Measurements from ENCODE around the gene ATP2B2. TPM values are rescaled to one million over a fixed set of nuclear protein-coding genes. Genes with fewer than 3 reads are reported as not detected.

Gene ATP2B2
- total RNA-seq, 1 donor from 2014 or later: 0.09 TPM

- Histone ChIP-seq H3K9me3 (no peaks in the 10 kb centered on the region), H3K36me3 (no peaks in the 10 kb centered on the region), H3K27ac (no peak overlapping the region), H3K4me3 (no peak overlapping the region), H3K27me3 (ENCODE audit: low read depth) (no peaks in the 10 kb centered on the region), H3K4me1 (no peaks in the 10 kb centered on the region)
- no peak for TF ChIP-seq CTCF (IDR thresholded peaks at IDR 0.05)
- intact Hi-C loops (cut with DNase I): no loop called here
- no peak for ATAC-seq
- peak; percentile 27 for DNase-seq
These were observed 94.9 kb downstream of the ATP2B2 start for GRCh38 chr3:10410383-10411002.

GRCh38 chr3:10408680-10409079, 96.7 kb downstream of the ATP2B2 start:
- TF ChIP-seq CTCF (IDR thresholded peaks at IDR 0.05): no peak
- no peak for ATAC-seq

GRCh38 chr3:10407361-10407760, 98.0 kb downstream of the ATP2B2 start:
- DNase-seq (no peak), ATAC-seq (no peak)
- no peaks in the 10 kb centered on the region for H3K36me3 ChIP-seq
- H3K9me3 ChIP-seq: no peaks in the 10 kb centered on the region
- H3K27ac ChIP-seq: no peak overlapping the region
- H3K27me3 ChIP-seq (ENCODE audit: low read depth): no peaks in the 10 kb centered on the region
- no peaks in the 10 kb centered on the region for H3K4me1 ChIP-seq
- TF ChIP-seq CTCF (IDR thresholded peaks at IDR 0.05): no peak
- H3K4me3 ChIP-seq: no peak overlapping the region
- intact Hi-C loops (cut with DNase I): no loop called here

More at GRCh38 chr3:10408680-10409079, 96.7 kb downstream of the ATP2B2 start:
- H3K4me3 ChIP-seq: no peak overlapping the region
- no peaks in the 10 kb centered on the region for H3K36me3 ChIP-seq
- H3K4me1 ChIP-seq: no peaks in the 10 kb centered on the region
- H3K9me3 ChIP-seq: no peaks in the 10 kb centered on the region
- H3K27me3 ChIP-seq (ENCODE audit: low read depth): no peaks in the 10 kb centered on the region
- DNase-seq: no peak
- no peak overlapping the region for H3K27ac ChIP-seq
- intact Hi-C loops (cut with DNase I): no loop called here

- Histone ChIP-seq H3K4me1 (no peaks in the 10 kb centered on the region), H3K4me3 (no peak overlapping the region), H3K9me3 (no peaks in the 10 kb centered on the region), H3K27me3 (ENCODE audit: low read depth) (no peaks in the 10 kb centered on the region), H3K36me3 (no peaks in the 10 kb centered on the region), H3K27ac (no peak overlapping the region)
- intact Hi-C loops (cut with DNase I): no loop called here
- no peak for ATAC-seq
- no peak for TF ChIP-seq CTCF (IDR thresholded peaks at IDR 0.05)
- no peak for DNase-seq
These were observed 99.0 kb downstream of the ATP2B2 start for GRCh38 chr3:10406414-10406813.

GRCh38 chr3:10405816-10406215, 99.6 kb downstream of the ATP2B2 start:
- no peaks in the 10 kb centered on the region for H3K4me1 ChIP-seq
- no peaks in the 10 kb centered on the region for H3K9me3 ChIP-seq
- DNase-seq (no peak), ATAC-seq (no peak)
- H3K27ac ChIP-seq: no peak overlapping the region
- TF ChIP-seq CTCF (IDR thresholded peaks at IDR 0.05): no peak
- intact Hi-C loops (cut with DNase I): no loop called here
- no peaks in the 10 kb centered on the region for H3K27me3 ChIP-seq (ENCODE audit: low read depth)
- no peaks in the 10 kb centered on the region for H3K36me3 ChIP-seq
- H3K4me3 ChIP-seq: no peak overlapping the region
